ENCODE results near the gene BACE1. TPM values are rescaled to one million over a fixed set of nuclear protein-coding genes. Genes with fewer than 3 reads are reported as not detected.

Gene BACE1
- total RNA-seq, 1 donor from 2014 or later: 30.8 TPM

DNA sequence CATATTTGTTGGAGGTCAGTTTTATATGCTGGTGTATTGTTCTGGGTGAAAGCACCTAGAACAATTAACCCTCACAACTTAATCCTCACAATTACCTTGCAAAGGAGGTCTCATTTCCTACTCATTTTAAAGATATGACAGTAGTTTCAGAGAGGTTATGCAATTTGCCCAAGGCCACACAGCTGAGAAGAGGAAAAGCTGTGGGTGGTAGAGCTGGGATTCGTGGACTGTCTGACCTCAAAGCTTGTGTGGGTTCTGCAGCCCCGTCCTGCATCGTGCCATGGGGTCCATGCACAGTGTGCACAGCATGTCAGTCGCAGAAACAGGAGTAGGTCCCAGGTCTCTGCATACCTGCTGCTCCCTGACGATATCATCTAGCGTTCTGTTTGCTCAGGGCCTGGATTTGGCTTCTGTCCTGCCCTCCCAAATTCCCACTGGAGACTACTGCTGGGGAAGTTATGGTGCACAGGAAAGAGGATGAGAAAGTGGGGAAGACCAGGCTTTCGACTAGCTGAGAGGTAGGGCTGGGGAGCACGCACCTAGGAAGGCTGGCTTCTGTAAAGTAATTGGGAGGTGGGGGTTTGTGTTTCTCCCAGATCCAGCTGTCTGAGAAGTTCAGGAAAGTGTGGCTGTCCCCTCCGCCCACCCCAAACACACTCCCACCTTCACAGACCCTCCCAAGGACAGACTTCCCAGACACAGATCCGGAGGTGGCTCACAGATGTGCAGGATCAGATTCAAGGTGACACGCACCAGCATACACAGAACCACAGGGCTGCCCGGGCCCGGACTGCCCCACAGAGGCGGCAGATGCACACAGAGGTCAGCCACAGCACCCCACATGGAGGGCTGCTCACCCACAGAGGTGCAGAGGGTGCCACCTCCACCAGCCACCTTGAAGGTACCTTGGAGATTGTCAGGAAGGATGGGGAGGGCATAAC, 2.0 kb downstream of the BACE1 start:
- intact Hi-C loops (cut with DNase I): no loop called here
- peak; percentile 33 for DNase-seq (ENCODE audit: low spot score)
- no peak for ATAC-seq

DNA sequence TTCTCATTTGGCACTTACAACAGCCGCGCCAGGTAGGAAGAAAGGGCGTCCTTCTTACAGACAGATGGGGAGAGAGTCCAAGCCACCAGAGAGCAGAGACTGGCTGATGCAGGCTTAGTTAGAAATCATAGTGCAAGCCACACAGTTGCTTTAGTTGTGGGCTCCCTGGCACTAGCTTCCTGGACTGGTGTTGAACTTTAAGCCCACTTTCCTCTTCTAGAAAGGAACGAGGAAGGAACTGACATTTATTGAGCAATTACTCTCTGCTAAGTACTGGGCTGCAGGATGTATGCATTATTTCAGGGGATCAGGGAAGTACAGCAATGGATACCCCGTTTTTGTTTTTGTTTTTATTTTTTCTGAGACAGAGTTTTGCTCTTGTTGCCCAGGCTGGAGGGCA, 3.0 kb downstream of the BACE1 start:
- no peak for ATAC-seq
- intact Hi-C loops (cut with DNase I): no loop called here
- peak; percentile 18 for DNase-seq (ENCODE audit: low spot score)

DNA sequence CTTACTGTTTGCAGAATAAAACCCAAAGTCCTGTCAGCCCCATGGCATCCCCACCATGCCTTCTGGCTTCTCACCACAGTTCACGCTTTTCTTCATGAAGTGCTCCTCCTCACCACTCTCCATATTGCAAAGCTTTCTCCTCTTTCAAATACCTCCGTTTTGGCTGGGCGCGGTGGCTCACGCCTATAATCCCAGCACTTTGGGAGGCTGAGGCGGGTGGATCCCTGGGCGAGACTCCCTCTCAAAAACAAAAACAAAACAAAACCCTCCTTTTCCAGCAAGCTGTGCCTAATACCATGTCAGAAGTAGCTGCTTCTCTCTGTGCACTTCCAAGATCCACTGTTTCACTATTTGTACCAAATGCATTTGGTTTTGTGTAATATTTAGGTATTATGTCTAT, 6.7 kb downstream of the BACE1 start:
- no peak for ATAC-seq
- intact Hi-C loops (cut with DNase I): no loop called here
- no peak for DNase-seq (ENCODE audit: low spot score)

DNA sequence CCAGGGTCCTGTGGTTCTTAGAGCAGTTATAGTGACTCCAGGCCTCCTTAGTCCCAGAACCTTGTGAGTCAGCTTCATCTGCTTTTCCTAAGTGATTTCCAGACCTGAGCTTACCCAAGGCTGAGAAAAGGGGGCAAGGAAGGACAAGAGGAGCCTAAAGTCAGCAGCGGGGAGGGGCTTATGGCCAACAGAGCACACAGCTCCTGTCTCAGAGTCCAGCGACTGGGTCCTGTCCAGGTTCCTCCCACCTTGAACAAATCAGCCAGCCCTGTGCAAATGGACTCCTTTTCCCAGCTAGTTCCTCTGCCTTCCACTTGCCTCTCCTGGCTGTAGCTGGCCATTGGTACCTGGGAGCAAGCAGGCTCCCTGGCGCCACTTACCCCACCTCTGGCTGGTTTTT, 10.9 kb downstream of the BACE1 start:
- ATAC-seq: no peak
- intact Hi-C loops (cut with DNase I): no loop called here
- peak; percentile 28 for DNase-seq (ENCODE audit: low spot score)

DNA sequence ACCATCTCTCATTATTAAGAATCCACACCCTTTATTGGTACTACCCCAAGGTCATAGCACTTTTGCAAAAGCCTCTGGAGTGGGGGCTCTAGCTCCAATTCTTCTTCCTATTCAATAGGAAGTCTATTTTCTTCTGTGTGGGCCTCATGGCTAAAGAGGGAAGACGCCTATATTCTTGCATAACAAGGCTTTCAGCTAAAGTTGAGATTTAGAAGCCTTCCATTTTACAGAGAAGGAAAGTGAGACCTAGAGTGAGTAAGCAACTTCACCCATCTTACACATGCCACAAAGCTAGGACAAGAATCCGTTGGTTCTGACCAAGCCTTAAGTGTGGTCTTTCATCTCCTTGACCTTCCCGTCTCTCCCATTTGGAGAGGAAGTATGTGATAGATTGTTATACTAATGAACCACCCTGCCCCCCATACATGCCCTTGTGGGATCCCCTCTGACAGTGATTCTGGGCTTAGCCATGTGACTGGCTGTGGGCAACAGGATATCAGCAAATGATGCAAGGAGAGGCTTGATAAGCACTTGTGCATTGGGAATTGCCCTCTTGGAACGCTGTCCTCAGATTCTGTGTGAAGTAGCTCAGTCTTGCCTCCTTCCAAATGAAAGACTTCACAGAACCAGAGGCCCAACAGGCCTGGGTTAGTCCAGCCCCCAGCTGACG, 12.3 kb downstream of the BACE1 start:
- DNase-seq (ENCODE audit: low spot score): peak; percentile 22
- intact Hi-C loops (cut with DNase I): no loop called here
- ATAC-seq: no peak

DNA sequence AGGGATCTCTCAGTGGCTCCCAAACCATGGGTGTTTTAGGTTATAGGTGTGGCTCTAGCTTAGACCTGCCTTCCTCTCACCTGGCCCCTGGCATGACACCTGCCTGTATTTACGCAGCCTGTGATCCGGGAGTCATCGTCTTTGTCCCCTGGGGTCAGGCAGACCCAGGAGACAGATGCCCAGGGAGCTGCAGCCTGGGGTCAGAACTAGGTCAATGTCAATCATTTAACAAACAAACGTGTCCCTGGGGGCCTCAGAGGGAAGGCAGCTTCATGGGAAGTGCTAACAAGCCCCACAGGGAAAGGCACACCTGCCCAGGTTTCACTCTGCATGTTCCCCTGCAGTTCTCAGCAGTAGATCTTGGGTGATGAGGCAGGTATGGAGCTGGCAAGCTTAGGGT, 13.0 kb downstream of the BACE1 start:
- intact Hi-C loops (cut with DNase I): no loop called here
- ATAC-seq (no peak), DNase-seq (ENCODE audit: low spot score) (peak; percentile 17)

DNA sequence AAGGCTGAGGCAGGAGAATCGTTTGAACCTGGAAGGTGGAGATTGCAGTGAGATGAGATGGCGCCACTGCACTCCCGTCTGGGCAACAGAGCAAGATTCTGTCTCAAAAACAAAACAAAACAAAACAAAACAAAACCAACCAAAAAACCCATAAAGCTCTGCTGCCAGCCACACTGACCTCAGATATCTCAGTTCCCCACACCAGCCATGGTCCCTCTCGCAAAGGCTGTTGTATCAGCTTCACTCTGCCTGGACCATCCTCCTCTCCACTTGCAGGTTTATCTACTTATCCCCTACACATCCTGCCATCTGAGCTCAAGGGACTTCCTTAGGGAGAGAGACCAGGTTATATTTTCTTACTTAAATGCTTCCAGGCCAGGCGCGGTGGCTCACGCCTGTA, 13.8 kb downstream of the BACE1 start:
- intact Hi-C loops (cut with DNase I): no loop called here
- ATAC-seq (no peak), DNase-seq (ENCODE audit: low spot score) (peak; percentile 13)

DNA sequence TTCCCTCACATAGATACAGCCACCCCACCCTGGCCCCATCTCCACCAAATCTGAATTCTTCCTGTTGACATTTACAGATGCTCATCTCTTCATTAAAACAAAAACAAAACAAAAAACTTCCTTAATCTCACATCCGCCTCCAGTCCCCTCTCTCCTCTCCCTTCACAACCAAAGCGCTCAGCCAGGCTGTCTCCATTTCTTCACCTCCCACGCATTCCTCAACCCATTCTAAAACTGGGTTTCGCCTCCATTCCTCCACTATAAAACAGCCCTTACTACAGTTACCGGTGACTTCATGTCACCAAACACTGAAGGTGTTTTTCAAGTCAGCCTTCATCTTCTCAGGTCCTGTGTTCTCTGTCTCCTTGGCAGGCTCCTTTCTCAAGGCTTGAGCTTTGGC, 15.3 kb downstream of the BACE1 start:
- no peak for DNase-seq (ENCODE audit: low spot score)
- intact Hi-C loops (cut with DNase I): no loop called here
- ATAC-seq: peak; percentile 13

DNA sequence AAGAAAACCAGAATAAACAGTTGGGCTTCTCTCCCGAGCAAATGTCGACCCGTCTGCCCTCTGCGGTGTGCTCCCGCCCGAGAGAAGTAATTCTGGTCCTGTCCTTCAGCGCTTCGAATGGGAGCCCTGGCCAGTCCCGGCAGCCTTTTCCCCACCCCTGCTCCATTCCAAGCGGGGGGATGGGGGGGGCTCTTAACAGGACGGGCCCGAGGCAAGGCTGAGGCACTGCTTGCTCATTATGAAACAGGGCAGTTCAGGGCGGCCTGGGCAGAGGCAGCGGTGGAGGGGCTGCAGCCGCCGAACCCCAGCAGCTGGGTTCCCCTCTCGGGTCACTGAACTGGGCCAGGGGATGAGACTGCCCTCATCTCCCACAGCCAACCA, 15.8 kb downstream of the BACE1 start:
- ATAC-seq: peak; percentile 89
- DNase-seq (ENCODE audit: low spot score): peak; percentile 69
- intact Hi-C loops (cut with DNase I): no loop called here

DNA sequence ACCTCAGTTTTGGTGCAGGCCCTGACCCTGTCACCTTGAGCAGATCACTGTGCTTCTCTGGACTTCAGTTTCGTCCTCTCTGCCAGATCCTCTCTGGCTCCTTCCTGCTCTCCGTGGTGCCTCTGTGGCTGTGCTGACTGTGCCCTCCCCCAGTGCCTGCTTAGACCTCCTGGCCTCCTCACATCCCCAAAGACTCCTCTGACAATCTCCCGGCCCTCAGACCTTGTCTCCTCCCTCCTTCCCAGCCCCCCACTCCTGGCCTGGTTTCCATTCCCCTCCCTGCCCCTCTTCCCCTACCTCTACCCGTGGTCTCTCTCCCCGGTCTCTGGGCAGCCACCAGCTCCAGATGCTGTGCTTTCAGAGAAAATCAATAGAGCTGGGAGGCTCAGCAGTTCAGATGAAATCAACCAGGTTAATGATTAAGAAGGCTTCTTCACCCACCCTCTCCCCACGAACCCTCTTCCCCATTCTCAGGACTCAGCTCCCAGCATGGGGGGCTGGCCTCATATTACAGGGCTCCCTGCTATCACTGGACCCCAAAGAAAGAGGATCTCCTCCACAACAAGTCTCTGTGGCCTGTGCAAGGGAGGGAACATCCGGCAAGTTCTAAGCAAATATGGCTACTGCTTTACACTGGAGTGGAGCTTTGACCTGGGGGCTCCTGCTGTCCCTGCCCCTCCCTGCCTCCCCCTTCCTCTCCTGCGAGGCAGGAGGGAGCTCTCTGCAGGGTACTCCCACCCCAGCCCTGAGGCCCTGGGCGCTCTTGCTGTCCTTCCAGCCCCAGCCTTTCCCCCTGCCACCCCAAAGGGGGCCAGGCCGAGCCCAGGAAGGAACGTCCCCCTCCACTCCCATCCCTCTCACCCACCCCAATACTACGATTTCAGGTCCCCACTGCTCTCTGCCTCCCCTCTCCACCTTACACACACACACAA, 16.4 kb downstream of the BACE1 start:
- ATAC-seq: peak; percentile 37
- DNase-seq (ENCODE audit: low spot score): no peak
- intact Hi-C loops (cut with DNase I): no loop called here

DNA sequence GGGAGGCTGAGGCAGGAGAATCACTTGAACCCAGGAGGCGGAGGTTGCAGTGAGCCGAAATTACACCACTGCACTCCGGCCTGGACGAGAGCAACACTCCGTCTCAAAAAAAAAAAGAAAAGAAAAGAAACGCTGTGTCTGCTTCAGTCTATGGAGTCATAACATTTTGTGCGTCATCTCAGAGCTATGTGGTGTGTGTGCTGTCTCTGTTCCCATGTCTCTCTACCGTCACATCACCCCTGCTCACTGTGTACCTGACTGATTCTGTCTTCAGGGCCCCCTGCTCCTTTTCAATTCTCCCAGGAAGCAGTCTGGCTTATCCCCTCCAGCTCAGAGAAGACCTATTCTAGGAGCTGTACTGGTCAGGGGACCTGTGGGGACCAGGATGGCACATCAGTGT, 17.9 kb downstream of the BACE1 start:
- no peak for ATAC-seq
- no peak for DNase-seq (ENCODE audit: low spot score)
- intact Hi-C loops (cut with DNase I): no loop called here

DNA sequence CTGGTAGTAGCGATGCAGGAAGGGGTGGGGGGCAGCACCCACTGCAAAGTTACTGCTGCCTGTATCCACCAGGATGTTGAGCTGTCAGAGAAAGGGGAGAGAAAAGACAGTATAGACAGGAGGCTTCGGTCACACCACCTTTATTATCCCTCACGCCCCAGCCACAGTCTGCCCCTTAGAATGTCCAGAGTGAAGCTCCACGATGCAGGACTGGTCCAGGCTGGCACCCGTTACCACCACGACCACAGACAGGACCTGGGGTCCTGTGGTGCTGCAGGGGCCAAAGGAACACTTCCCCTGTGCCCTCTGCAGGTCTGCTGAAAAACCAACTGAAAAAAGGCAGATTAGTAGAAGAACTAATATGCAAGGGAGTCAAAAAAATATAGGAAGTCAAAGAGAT, 19.2 kb downstream of the BACE1 start:
- intact Hi-C loops (cut with DNase I): no loop called here
- no peak for DNase-seq (ENCODE audit: low spot score)
- no peak for ATAC-seq

DNA sequence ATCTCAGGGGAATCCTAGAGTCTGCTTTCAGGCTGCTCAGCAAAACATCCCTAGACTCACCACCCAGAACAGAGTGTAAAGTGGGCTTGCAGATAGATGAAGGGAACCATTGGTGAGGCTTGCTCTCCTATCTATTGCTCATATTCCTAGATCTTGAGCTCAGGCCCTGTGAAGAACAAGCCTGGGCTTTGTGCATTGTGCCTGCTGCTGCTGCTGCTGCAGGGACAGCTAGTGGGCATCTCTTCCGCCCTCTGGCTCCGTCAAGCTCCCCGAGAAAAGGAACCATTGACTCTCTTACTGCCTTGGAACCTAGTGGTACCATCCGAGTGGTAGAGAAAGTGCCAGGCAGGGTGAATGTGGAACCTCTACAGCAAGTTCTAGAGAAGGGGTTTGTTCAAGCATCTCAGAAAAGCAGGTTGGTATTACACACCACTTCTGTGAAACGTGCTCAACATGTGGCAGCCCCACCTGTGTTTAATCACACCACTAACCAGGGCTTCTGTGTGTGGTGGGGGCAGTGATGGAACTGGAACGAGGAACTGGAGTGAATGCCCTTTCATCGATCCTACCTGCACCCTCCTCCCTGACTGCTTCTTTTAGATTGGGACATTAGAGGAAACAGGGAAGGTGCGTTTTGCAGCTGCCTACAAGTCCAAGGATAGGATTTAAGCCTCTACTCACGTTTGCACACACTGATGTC, 20.5 kb downstream of the BACE1 start:
- ATAC-seq (no peak), DNase-seq (ENCODE audit: low spot score) (no peak)
- intact Hi-C loops (cut with DNase I): no loop called here

DNA sequence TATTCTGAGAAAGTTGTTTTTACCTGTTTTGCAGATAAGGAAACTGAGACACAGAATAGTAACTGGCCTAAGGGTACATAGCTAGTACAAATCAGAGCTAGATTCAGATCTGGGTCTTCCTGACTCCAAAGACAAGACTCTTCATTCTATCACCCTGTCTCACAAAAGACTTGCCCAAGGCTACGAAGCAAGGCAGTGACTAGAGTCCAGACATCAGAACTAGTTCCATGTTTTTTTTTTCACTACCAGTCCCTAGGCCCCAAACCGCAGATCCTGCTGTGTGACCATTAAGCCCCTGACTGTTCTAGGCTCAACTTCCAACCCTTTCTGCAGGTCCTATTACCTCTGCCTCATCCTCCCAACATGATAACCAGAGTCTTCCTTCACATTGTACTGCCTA, 23.4 kb downstream of the BACE1 start:
- ATAC-seq (no peak), DNase-seq (ENCODE audit: low spot score) (no peak)
- intact Hi-C loops (cut with DNase I): no loop called here

DNA sequence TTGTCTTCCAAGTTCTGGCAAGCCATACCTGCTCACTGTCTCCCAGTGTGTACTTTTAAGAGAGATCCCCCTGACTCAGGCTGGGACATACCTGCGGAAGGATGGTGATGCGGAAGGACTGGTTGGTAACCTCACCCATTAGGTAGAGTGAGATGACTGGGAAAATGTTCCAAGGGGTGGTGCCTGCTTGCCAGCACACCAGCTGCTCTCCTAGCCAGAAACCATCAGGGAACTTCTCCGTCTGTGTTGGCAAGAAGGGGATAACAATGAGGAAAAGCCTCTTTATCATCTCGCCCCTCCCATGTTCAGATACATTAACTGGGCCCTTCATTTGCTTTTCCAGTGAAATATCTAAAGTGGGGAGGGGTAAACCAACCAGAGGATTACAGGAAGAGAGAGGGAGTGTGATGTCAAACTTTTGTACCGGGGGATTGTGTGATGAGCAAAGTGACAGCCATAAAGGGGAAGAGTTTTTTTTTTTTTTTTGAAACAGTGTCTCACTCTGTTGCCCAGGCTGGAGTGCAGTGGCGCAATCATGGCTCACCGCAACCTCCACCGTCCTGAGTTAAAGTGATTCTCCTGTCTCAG, 25.2 kb downstream of the BACE1 start, which contains the start of gene BACE1-AS:
Gene BACE1-AS, plus strand, starts transcription at position 538 of the 588 bp plus-strand sequence.
- ATAC-seq (no peak), DNase-seq (ENCODE audit: low spot score) (no peak)
- intact Hi-C loops (cut with DNase I): no loop called here

DNA sequence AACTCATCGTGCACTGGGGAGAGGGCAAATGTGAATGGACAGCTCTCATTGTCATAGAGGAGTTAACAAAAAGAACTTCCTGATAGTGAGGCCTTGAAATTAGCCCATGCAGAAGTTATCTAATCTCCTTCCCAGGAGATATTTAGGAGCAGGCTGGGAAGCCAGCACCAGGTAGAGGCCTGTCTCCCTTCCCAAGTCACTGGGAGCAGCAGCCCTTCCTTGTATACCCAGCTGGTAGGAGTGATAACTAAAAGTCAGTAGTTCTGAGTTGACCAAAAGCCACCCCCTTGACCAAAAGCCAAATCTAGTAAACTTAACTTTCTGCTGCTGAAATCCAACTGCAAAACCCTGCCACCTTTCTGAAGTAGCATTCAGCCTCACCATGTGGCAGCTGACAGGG, 26.3 kb downstream of the BACE1 start:
- intact Hi-C loops (cut with DNase I): no loop called here
- ATAC-seq (no peak), DNase-seq (ENCODE audit: low spot score) (no peak)

DNA sequence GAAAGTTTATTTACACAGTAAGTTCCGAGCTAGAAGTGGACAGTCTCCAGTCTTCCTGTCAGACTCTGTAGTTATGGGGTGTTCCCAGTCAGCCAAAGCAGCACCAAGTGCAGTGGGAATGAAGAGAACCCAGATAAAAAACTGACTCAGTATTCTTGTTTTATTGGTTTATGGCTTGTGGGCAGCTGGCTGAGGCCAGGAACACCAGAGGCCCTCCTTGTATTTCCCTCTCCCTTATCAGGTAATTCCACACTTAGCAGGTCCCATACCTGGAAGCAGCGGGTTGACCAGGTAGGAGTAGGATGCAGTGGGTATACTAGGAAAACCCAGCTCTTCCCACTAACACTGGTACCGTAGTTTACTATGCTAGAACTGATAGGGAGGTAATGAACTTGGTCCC, 28.4 kb downstream of the BACE1 start:
- DNase-seq (ENCODE audit: low spot score): no peak
- intact Hi-C loops (cut with DNase I): no loop called here
- no peak for ATAC-seq

DNA sequence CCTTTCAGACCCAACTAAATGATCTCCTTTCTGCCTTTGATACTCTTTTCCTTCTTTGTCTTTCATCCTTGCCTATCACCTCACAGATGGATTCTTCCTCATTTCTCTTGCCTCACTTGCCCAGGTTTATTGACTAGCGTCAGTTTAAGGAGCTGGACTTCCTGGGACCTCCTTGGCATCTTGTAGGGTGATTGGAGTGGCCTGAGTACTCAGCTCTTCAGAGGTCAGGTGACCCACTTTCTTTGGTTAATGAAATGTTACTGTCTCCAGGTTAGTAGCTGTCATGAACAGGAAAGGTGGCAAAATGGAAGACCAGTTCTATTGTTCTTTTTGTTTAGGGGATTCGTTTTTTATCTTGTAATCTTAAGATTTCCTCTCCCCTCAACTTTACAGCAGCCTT, 29.5 kb downstream of the BACE1 start:
- DNase-seq (ENCODE audit: low spot score): no peak
- no peak for ATAC-seq
- intact Hi-C loops (cut with DNase I): no loop called here

DNA sequence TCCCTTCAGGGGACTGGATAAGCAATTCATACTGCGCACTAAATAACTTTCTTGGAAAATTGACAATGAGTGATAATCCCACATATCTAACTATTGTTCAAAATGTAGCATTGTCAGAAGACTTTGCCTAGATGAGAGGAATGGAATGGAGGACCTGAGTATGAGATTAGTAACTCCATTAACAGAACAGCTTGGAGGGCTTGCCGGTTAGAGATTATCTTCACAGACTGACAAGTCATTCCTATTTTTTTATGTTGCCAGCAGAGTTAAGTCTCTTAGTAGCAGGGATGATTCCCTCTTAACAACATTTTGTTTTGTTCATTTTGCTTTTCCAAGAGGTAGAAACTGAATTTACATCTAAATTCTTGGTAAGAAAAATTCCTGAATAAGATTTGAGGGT, 32.0 kb downstream of the BACE1 start:
- intact Hi-C loops (cut with DNase I): no loop called here
- ATAC-seq (no peak), DNase-seq (ENCODE audit: low spot score) (no peak)

Data from sciatic nerve (tissue), 2 donors.